HG02610 (cell line): ENCODE measurements around the gene MTHFSD.

ENCODE experiments used
- ATAC-seq: cut with Tn5 transposase; IDR thresholded peaks from one replicate; pipeline ENCODE4 v1.9.1; 2021; ENCODE audit warnings: mild to moderate bottlenecking, moderate library complexity; ENCODE audit not compliant: unreplicated experiment

MTHFSD gene

GRCh38 chr16:86494039-86494564 lies 60.9 kb downstream of the MTHFSD start:
- no peak for ATAC-seq

- ATAC-seq = no peak
These were observed 61.9 kb downstream of the MTHFSD start for GRCh38 chr16:86492961-86493629.

- ATAC-seq = no peak
These were observed 62.6 kb downstream of the MTHFSD start for GRCh38 chr16:86492267-86492960.

DNA sequence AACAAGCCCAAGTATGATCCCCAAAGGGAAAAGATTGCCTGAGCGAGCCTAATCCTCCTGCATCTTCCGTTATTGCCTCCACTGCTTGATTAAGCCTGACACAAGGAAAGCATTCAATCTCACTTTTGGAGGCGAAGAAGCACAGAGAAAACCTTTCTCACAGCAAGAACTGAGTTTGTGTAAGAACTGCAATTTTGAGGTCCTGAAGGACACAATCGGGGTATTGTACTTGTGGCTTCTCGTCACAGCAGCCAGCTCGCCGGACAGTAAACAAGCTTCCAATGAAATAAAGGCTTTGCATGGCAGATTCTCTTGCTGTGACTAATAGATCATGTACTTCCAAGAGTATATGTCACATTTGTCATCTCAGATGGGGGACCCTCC lies 63.4 kb downstream of the MTHFSD start:
- no peak for ATAC-seq

DNA sequence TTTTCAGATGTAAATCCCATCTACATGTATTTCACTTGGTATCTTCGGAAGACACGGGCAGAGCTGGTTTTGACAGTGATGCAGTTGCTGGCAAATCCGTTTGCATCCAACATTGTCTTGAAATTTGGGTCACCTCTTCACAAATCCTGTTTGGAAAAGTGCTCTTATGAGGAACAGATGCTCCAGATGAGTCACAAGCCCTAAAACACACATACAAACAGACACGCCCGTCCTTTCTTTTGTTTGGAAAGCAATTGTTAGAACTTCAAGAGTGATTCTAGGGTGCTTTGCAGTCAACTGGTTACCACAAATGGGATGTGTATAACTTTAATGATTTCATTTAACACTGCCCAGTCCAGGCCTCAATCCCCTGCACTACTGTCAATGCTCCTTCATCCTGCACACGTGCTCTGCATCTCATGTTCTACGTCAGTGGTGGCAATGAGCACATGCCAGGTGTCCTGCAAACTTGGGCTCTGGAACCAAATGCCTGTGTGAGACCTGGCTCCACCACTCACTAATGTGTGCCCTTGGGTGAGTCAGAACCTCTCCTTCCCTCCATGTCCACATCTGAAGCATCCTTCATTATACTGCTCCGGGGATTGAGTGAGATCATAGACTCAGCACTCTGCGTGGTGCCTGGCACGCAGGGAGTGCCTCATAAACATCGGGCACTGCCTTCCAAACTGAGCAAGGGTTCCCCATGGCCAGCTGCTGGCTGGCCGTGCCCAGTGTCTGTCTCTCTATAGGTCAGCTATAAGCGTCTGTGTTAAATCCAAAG lies 64.0 kb downstream of the MTHFSD start:
- no peak for ATAC-seq

DNA sequence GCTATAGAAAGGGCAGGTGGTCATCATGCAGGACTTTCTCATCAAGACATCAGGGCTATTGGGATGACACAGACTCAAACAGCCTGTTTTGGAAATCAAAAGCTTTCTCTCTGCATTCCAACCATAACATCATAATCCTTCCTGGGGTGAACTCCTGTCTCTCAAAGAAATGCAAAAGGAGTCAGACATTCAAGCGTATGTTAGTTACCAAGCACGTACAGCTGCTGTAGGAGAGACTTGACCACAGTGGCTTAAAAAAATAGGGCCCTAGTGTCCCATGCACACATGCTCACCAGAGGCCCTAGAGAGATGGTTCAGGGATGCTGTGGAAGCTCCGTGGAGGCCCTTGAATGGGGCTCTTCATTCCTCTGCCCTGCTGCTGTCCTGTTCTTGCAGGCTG lies 69.3 kb downstream of the MTHFSD start:
- no peak for ATAC-seq

- no peak for ATAC-seq
These were observed 70.8 kb downstream of the MTHFSD start for GRCh38 chr16:86484240-86484639.

DNA sequence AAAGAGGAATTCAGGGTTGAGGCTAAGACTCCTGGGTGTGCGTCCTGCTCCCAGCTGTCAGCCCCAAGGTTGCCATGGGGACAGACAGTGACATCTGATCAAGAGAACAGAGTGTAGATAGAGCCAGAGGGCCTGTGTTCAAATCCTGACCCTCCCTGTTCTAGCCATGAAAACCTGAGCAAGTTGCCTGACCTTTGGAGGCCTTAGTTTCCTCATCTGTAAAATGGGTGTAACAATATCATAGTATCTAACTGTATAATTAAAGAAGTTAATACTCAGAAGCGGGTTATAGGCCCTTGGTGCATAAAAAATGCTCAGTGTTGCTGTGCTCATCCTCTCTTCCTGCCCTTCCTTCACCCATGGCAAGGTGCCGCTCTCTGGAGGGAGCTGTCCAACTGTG lies 73.4 kb downstream of the MTHFSD start:
- no peak for ATAC-seq

GRCh38 chr16:86480444-86480843 lies 74.6 kb downstream of the MTHFSD start:
- ATAC-seq = no peak
